BE2C (cell line): ENCODE results near the gene A2ML1.
"Not testable (repeated sequence)": the region's sequence is repeated elsewhere in the genome, so short reads cannot be mapped to it uniquely, and the experiment has no call there.

ENCODE experiments used
- DNase-seq: peaks from one replicate; pipeline ENCODE4 v3.0.0-alpha.2; 2020
- H3K27me3 ChIP-seq: fragments of 250-450 bp; sonication (Bioruptor Pico); 2 replicates; pipeline ENCODE4 v1.5.1; 2020; ENCODE audit warnings: mild to moderate bottlenecking
- H3K36me3 ChIP-seq: fragments of 250-450 bp; sonication (Bioruptor Pico); 2 replicates; pipeline ENCODE4 v1.5.1; 2020; ENCODE audit warnings: mild to moderate bottlenecking
- H3K4me1 ChIP-seq: fragments of 250-450 bp; sonication (Bioruptor Pico); 2 replicates; pipeline ENCODE4 v1.5.1; 2020
- H3K4me3 ChIP-seq: 2 replicates; pipeline ENCODE4 v1.5.1; 2011; ENCODE audit warnings: low read depth, low read length
- H3K9me3 ChIP-seq: fragments of 250-450 bp; sonication (Bioruptor Pico); 2 replicates; pipeline ENCODE4 v1.5.1; 2020
- TF ChIP-seq, protein P1 (sequence below): IDR thresholded peaks from 2 replicates; pipeline ENCODE4 v1.5.1; 2012; ENCODE audit warnings: mild to moderate bottlenecking, low read depth, low read length

A2ML1 gene

GRCh38 chr12:8916154-8916553, 93.7 kb downstream of the A2ML1 start:
- Histone ChIP-seq H3K4me1 (peaks cover 3% of the 10 kb centered on the region; the same call in 1 of the 2 replicates), H3K9me3 (no peaks in the 10 kb centered on the region), H3K4me3 (peak overlapping the region; percentile 23), H3K36me3 (peaks cover 6% of the 10 kb centered on the region), H3K27me3 (no peaks in the 10 kb centered on the region)
- DNase-seq: no peak
- TF ChIP-seq, protein P1, sequence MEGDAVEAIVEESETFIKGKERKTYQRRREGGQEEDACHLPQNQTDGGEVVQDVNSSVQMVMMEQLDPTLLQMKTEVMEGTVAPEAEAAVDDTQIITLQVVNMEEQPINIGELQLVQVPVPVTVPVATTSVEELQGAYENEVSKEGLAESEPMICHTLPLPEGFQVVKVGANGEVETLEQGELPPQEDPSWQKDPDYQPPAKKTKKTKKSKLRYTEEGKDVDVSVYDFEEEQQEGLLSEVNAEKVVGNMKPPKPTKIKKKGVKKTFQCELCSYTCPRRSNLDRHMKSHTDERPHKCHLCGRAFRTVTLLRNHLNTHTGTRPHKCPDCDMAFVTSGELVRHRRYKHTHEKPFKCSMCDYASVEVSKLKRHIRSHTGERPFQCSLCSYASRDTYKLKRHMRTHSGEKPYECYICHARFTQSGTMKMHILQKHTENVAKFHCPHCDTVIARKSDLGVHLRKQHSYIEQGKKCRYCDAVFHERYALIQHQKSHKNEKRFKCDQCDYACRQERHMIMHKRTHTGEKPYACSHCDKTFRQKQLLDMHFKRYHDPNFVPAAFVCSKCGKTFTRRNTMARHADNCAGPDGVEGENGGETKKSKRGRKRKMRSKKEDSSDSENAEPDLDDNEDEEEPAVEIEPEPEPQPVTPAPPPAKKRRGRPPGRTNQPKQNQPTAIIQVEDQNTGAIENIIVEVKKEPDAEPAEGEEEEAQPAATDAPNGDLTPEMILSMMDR: no peak

GRCh38 chr12:8917031-8917430, 94.6 kb downstream of the A2ML1 start:
- Histone ChIP-seq H3K4me3 (no peak overlapping the region), H3K9me3 (no peaks in the 10 kb centered on the region), H3K4me1 (peaks cover 3% of the 10 kb centered on the region; the same call in 1 of the 2 replicates), H3K27me3 (no peaks in the 10 kb centered on the region), H3K36me3 (peaks cover 6% of the 10 kb centered on the region)
- TF ChIP-seq, protein P1: no peak
- no peak for DNase-seq

DNA sequence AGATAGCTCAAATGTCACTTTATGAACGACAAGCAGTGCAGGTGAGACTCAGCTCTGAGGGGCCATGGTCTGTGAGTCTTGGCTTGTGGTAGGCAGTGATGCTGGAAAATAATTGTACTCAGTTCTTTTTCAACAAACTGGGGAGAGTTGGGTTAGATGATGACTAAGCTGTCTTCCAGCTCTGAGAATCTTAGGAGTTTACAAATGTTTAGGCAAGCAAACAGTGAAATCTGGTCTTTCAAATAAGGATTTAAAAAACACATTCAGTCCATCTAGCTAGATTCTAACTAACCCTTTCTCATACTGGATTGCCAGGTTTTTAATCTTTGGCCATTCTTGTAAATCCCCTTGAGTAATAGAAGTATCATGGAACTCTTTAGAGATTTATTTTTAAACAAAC, 95.3 kb downstream of the A2ML1 start:
- Histone ChIP-seq H3K4me3 (no peak overlapping the region), H3K9me3 (no peaks in the 10 kb centered on the region), H3K27me3 (no peaks in the 10 kb centered on the region), H3K36me3 (peaks cover 10% of the 10 kb centered on the region), H3K4me1 (peaks cover 3% of the 10 kb centered on the region; the same call in 1 of the 2 replicates)
- no peak for DNase-seq
- TF ChIP-seq, protein P1: no peak

- not testable (repeated sequence) for H3K27me3 ChIP-seq, H3K4me1 ChIP-seq, DNase-seq, H3K4me3 ChIP-seq, H3K36me3 ChIP-seq, H3K9me3 ChIP-seq
Observed at GRCh38 chr12:8919643-8920042, 97.2 kb downstream of the A2ML1 start.

DNA sequence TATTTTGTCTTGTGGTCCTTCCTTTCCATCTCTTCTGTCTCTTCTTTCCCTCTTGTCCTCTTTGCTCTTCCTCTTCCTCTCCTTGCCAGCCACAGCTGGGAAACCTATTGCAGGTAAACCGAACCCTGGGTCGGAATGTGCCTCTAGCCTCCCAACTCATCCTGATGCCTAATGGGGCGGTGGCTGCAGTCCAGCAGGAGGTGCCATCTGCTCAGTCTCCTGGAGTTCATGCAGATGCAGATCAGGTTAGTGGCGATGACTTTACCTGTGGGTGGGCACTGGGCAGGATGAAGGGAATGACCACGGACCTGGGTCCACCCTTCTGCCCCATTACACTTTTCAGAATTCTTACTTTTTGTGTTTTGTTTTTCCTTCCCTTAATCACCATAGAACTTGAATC, 100.1 kb downstream of the A2ML1 start:
- Histone ChIP-seq H3K4me1 (no peaks in the 10 kb centered on the region), H3K27me3 (no peaks in the 10 kb centered on the region), H3K4me3 (no peak overlapping the region), H3K9me3 (no peaks in the 10 kb centered on the region), H3K36me3 (peaks cover 10% of the 10 kb centered on the region)
- no peak for DNase-seq
- TF ChIP-seq, protein P1: no peak
